ENCODE data around the gene CRYL1.

Gene CRYL1

DNA sequence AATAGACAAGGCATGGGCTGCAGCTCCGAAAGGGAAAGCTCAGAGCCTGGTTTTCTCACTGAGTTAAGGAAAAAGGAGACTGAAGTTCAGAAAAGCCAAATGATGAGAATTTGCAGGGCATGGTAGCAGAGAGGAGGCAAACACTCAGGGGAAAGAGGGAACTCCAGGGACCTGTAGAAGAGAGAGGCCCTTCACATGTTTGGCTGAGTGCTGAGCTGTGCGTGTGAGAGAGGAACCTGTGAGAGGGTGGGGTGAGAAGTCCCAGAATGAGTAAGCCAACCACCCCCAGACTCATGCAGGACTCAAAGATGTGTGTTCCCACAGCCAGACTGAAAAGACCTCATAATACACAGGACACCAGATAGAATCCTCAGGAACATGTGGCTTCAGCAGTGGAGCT lies 2.8 kb upstream of the CRYL1 start:
- no peak for DNase-seq (ENCODE audit: low read depth)

DNA sequence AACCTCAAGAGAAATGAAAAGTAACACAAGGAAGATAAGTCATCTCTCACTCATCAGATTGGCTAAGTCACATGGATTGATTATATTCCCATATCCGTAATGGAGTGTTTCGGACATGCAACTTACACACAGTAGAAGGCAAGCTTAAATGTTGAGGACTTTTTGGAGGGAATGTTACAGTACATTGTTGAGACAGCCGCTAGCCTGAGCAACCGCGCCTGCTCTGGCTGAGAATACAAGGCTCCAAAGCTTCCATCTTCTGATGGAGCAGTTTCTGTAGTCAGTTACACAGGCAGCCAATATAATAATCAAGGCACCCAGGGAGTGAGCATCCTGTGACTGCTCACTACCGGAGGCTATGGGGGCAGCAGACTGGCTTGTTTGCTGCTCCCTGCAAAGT lies 1.0 kb upstream of the CRYL1 start:
- no peak for DNase-seq (ENCODE audit: low read depth)

DNA sequence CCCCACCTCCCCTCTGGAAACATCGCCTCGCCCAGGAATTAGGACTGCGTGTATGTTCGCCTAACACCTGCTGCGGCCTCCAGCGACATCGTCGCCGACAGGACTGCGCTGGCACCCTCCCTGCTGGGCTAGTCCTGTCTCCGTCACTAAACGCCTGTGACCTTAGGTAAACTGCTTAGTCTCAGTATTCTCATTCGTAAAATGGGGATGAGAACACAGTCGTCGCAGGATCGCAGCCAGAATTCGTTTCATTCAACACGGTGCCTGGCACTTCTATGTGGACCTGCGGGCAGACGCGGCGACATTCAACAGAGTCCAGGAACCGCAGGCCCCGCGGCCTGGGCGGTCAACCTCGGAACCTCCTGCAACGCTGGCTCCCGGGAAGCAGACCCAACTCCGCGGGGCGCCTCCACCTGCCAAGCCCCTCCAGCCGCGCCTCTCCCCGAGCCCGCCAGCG lies 485 bp downstream of the CRYL1 start:
- DNase-seq (ENCODE audit: low read depth) = no peak

DNA sequence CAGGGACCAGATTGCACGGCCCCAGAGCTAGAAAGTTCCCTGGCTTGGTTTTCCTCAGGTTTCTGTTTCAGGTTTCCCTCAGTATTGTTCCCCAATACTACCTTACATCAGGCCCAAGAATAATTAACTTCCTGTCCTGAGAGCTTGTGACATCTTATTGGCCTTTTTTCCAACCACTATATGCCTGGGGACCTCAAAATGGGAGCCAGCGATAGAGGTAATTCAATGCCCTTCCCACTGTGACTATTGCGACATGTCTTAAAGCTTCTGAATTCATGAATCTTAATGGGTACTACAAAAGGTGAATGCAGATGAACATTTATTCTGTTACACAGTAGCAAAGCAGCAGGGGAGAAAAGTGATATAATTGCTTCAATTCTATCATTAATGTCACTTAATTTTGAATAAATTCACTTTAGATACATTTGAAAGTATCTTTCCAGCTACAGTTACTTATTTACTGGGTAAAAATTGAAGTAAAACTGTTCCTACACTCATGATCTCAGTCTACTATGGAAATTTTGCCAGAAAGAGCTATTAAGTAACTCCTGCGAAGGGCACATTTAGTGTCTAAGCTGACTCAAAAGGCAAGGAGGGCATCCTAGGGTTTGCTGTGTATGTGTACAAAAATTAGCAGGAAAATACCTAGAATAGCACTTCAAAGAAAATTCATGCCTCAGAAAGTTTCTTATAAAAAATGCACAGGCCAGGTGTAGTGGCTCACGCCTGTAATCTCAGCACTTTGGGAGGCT lies 4.1 kb downstream of the CRYL1 start:
- no peak for DNase-seq (ENCODE audit: low read depth)

DNA sequence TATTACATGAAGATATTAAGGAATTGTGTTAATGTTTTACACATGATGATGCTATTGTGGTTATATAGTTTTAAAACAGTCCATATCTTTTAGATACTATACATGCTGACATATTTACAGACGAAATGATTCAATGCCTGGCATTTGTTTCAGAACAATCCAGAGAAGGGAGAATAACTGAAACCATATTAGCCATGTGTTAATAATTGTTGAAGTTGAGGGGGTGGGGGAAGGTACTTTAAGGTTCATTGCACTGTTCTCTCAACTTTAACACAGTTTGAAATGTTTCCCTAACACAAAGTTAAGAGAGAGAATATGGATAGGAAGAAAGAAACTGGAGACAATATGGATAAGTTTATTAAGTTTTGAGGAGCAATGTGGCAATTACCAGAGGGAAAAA lies 5.8 kb downstream of the CRYL1 start:
- DNase-seq (ENCODE audit: low read depth) = no peak

DNA sequence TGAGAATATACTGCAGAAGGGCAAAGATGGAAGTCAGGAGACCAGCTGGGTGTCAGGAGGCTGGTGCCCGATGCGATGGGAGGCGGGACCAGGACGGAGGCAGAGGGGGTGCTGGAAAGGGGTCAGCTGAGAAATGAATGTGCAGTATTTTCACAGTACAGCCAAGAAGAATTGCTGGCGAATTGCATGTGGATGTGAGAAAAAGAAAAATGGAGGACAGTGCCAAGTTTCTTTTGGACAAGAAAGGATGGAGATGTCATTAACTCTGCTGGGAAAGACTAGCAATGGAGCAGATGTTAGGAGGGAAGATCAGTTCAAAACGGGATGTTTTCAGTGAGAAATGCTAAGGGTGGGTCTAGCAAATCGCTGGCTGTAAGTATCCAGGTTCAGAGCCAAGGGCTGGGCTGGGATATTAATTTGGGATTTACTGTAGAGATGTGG lies 7.0 kb downstream of the CRYL1 start:
- no peak for DNase-seq (ENCODE audit: low read depth)

DNA sequence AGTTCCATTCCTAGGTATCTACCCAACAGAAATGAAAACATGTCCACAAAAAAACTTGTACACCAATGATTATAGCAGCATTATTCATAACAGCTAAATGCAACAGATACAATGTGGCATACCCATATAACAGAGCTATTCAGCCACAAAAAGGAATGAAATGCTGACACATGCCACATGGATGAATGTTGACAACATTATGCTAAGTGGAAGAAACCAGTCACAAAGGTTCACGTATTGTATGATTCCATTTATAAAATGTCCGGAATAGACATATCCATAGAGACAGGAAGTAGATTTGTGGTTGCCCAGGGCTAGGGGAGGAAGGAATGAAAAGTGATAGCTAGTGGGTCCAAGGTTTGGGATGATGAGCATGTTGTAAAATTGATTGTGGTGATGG lies 10.8 kb downstream of the CRYL1 start:
- no peak for DNase-seq (ENCODE audit: low read depth)

DNA sequence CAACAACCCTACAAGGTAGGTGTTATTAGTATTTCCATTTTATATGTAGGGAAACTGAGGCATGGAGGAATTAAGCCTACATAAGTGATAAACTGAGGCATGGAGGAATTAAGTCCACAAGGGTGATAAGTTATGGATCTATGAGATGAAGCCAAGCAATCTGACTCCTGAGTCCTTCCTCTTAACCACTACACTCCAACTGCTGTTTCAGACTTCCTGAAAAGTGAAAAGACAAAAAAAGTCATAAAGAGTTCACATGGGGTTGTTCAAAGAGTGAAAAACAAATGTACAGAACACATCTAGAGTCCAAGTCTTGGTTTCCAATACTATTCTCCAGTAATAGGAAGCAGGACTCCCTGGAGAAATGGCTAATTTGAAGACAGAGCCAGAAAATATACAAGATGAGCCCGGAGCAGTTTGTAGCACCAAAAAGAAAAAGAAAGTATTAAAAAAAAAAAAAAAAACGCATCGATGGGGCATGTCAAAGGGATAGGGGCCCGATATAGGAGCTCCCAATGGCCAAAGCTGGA lies 12.1 kb downstream of the CRYL1 start:
- no peak for DNase-seq (ENCODE audit: low read depth)

DNA sequence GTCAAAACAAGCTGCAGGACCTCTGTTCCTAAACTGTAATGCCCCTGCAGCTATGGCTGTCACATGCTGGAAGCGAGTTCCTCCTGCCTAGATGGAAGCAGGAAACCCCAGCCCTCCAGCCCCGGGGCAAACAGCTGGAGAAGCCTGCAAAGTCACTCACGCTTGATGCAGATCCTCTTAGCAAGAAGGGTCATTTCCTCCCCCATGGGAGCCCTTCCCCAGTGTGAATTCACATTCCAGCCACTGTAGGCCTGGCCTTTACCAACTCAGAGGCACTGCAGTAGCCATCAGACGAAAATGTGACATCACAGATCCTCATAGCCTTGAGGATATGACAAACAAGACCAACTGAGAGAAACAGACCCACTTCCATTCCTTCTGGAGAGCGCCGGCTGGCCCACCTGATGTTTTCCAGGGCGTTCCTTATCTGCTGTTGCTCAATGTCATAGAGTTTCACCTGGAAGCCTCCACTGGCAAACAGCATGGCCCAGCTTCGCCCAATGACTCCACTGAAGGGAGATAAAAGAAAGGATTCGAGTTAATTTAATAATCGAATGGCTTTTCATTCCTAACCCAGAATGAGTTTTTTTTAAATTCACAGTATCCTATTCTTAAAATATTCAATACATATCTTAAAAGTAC lies 13.5 kb downstream of the CRYL1 start:
- DNase-seq (ENCODE audit: low read depth) = no peak

DNA sequence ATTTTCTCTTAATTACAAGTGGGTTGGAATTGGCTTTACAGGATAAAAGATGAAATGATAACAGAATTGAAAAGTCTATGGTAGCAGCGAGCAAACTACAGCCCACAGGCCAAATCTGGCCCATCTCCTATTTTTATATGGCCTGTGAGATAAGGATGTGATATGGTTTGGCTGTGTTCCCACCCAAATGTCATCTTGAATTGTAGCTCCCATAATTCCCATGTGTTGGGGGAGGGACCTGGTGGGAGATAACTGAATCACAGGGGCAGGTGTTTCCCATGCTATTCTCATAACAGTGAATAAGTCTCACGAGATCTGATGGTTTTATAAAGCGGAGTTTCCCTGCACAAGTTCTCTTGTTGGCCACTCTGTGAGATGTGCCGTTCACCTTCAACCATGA lies 19.0 kb downstream of the CRYL1 start:
- DNase-seq (ENCODE audit: low read depth) = no peak

DNA sequence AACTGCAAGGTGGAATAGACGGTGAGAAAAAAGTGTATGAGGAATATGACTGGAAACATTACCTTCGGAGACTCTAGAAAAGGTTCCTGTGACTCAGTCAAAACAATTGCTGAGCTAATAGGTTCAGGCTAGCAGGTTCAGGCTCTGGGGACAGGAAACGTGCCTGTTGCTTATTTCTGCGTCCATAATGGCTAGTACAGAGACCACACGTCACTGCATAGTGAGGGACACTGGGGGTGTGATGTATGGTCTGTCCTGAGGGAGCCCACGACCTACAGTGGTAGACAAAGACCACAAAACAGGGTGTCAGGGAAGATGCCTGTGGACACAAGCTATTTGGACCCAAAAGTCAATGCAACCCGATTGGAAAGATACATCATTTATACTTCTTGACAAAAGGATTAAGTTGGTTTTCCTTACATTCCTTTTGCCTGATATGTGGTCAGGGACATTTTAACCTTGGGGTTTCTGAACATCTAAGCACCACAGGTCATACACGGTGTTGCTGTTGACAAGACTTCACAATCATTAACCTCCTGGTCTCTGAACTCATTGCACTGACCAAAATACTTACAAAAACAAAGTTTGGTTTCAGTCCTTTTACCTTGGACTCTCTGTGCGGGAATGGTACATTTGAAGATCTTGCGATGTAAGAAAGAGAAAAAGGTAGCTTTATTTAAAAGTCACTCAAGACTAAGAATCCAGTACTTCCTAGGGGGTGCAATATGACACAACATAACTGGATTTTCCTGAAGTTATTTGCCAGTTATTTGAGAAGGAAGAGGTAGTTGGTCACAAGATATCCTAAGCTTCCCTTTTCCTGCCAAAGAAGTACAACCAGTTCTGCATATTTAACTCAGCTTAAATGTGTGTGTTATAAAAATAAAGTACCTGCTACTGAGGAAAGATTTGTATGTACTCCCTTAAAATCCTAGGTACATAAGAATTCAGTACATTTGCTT lies 20.0 kb downstream of the CRYL1 start:
- no peak for DNase-seq (ENCODE audit: low read depth)

DNA sequence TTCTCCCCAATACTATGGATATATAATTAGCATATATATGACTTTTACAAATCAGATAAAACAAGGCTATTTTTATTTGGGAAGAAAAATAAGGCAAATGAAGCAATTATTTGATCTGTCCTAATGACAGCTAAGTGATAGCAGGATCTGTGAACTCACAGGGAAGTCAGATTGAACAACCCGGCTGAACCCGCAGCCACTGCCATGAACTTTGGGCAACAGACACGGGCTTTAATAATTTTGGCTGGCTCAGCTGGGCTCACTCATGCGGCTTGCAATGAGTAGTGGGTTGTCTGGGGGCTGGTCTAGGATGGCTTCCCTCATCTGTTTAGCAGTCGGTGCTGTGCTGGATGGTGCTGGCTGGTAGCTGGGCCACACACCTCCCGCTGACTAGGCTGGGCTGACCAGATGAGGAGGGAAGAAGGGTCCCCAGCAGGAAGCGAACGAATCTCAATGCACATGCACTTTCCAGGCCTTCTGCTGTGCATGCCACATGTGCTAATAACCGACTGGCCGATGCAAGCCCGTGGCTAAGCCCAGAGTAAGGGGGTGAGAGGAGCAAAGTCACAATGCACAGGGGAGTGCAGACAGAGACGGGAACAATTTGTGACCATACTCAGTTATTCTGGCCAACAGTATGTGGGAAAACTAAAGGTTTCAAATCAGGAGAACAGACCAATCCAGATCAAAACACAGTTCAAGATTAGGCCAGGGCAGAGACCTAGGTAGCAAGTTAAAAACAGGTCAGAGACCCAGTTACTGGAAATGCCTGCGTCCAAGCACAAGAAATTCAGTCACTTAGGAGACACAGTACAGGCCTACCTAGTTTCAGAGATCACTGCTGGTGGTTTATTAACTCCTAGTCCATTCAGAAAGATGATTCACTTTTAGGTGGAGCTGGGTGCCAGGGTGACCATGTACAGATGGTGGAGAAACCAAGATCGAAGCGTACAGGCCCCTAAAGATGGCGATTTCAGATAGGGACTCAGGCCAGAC lies 22.3 kb downstream of the CRYL1 start:
- no peak for DNase-seq (ENCODE audit: low read depth)

DNA sequence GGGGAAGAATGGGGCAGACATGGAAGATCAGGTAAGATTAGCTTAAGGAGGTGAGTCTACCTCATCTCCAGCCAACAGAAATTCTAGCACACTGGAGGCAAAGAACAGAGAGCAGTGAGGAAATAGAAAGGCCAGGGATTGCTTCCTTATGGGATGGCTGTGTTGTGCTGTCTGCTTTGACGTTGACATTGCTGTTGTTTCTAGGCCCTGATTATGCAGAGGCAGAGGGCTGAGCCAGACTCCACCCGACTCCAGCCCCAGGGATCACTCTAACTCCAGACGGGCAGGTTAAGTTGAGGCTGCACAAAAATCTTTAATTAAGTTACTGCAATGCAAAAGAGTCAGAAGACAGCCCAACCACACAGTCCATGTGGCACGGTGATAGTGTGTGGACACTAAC lies 24.1 kb downstream of the CRYL1 start:
- DNase-seq (ENCODE audit: low read depth) = no peak

DNA sequence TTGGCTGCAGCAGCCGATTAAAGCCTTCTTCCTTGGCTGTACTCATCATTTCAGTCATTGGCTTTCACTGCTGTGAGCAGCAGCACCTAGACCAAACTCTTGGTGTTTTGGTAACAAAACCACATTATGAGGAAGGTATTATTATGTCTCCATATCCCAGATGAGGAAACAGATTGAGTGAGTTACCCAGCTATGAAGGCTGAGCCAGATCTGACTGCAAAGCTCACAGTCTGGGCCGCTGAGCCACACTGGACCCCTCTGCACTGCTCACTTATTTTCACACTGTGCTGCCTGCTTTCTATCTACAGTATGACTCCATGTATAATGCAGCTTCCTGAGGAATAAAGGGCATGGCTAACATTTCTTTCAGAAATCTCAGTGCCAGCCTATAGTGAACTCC lies 24.5 kb downstream of the CRYL1 start:
- DNase-seq (ENCODE audit: low read depth) = no peak

DNA sequence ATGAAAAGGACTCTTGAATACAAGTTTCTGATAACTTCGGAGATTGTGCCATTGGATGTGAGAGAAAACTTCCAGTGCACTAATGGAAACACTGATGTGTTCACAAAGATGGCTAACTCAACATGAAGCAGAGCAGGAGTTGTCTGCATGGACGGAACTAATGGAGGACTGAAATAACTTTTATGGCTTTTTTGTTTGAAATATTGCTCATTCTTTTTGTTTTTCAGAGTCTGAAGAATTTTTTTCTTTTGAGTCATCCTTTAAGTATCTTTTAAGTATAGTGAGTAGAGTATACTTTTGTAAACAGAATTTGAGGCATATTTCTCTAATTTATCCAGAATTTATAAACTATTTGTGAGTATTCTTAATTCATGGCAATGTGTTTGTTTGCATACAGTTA lies 25.7 kb downstream of the CRYL1 start:
- no peak for DNase-seq (ENCODE audit: low read depth)

DNA sequence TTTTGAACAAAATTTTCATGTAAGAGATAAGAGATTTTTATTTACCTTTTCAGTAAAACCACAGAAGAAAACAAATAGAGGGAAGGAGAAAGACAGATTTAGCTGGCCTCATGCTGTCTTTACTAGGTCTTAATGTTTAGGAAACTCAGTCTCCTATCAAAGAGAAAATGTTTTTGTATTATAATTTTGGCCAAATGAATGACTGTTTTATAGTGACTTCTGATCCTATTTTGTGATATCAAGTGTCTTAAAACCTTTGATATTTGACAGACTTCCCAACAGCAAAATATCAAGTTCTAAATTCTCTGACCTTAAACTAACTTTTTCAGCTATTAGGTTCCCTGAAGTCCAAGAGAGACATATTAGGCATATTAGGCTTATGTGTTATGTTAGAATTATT lies 27.0 kb downstream of the CRYL1 start:
- DNase-seq (ENCODE audit: low read depth) = no peak

DNA sequence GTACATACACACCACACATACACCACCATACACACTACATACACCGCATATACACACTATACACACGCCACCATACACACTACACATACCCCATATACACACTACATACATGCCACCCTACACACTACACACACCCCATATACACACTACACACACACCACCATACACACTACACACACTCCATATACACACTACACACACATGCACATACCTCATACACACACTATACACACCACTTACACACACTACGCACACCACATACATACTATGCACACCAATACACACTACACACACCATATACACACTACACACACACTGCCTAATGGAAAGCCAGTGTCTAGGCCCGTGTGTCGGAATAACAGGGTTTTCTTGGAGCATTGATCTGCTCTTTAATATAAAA lies 27.5 kb downstream of the CRYL1 start:
- DNase-seq (ENCODE audit: low read depth) = no peak

DNA sequence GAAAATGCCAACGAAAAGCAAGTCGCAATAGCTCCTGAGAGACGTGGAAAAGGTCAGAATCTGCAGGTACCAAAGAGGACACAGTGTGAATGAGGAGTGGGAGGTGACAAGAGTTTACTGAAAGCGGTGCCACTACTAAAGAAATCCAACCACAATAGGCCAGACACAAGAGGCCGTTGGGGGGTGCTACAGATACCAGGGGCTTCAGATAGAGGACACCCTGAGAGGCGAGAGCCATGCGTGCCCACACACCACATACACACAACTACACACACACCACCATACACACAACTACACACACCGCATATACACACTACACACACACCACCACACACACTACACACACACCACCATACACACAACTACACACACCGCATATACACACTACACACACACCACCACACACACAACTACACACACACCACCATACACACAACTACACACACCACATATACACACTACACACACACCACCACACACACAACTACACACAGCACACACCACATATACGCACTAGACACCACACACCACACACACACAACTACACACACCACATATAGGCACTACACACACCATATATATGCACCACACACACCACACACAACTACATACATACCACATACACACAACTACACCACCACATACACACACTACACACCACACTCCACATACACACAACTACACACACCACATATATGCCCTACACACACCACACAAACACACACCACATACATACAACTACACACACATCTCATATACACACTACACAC lies 28.5 kb downstream of the CRYL1 start:
- DNase-seq (ENCODE audit: low read depth) = no peak

DNA sequence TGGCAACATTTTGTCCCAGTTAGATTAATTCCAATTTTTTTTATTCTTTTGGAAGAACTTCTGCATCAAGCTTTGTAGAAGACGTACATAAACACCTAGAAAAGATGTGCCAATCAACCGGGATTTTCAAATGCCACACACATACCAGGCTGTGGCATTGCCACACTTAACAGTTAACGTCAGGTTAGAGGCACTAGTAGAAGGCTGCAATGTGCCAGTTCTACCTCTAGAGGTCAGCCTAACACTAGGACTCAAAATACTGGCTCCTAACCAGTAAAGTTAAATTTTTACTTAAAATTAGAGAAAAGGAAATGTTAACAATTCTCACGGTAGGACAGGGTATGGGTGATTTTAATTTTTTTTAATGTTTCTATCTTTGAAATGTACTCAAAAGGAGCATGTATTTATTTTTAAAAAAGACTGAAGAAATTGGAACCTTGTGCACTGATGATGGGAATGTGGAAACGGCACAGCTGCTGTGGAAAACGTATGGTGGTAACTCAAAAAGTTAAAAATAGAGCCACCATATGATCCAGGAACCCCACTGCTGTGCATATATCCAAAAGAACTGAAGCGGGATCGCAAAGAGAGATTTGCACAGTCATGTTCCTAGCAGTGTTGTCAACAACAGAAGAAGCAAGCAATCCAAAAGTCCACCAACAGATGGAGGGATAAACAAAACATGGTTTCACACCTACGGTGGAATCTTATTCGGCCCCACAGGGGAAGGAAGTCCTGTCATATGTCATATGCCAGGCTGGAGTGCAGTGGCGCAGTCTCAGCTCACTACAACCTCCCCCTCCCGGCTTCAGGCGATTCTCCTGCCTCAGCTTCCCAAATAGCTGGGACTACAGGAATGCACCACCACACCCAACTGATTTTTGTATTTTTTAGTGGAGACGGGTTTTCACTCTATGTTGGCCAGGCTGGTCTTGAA lies 30.3 kb downstream of the CRYL1 start:
- DNase-seq (ENCODE audit: low read depth) = no peak

All from T-helper 22 cell (primary cell).